CD4-positive, alpha-beta T cell treated with Interleukin-12 subunit alpha and Interleukin-12 subunit beta, for 1 hour (primary cell): ENCODE results near the gene PCCA.

Experiments used
- DNase-seq: peaks from one replicate; pipeline ENCODE4 v3.0.0-alpha.2; 2020

The PCCA gene

DNA sequence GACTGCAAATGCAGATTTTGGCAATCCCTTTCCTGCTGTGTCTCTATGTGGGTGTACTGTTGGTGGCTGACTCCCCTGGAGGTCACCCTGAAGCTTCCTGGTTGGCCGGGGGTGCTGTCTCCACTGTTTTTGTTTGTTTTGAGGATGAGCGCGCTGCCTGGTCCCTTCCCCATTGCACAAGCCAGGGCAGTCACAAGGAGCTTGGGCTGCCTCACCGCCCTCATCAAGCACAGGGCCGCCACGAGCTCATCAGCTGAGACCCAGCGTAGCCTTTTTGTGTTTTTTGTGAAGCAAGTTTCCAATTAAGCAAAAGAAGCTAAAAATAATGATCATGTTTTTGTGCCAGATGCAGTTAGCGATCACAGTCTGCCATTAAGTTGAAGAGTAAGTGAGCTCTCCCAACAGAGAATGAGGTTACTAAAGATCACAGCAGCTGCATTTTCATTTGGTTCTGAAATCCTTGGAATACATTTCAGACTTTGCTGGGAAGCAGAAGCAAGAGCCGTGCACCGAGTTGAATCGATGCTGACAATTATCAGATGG is 441.8 kb downstream of the PCCA start:
- no peak for DNase-seq

DNA sequence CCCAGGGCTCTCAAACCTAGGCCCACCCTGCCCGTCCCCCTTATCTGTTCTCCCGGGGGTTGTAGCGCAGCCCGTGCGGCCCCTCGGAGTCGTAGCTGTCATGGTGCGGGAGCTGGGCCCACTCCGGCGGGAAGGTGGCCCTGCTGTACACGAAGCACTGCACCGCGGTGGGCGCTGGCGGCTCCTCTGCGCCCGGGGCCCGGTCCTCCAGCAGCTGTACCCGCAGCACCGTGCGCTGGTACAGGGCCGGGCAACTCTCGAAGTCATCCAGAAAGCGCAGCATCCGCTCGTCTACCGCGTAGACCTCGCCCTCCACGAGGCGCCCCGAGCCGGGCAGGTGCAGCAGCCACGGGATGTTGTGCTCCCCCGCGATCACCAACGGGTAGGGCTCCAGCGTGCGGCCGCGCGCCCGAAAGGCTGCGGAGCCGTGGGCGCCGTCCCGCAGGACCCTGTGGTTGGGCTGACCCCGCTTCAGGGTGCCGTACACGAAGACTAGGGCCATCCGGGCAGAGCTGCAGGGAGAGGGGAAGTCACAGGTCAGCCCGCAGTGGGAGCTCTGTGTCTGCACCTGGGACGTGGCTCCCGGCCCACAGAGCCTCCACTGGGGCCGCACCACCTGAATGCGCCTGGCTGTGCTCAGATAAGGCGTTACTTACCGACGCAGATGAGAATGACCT is 443.3 kb downstream of the PCCA start:
- no peak for DNase-seq

DNA sequence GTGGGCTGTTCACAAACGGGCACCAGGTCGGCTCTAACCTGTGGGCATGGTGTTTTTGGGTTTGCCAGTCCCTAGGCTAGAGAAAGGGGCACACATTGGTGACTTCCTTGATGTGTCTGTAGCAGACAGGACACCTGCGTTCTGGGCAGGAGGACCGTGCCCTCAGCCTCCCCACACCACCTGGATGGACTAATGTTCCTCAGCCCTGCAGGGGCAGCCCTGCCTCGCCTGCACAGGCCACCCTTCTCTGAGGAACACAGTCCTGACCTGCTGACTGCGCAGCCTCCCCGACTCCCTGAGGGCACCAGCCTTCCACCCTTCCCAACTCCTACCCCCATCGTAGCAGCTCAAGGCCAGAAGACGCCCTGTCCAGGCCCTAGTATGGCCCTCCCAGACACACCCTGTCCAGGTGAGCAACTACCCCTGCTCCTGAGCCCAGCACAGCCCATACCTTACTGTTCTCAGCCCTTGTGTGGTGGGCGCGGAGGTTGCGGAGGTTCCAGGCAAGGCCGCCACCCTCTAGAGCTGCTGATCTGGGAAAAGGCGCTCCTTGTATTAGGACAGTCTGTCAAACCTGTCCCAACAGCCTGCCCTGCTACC is 444.0 kb downstream of the PCCA start:
- no peak for DNase-seq

DNA sequence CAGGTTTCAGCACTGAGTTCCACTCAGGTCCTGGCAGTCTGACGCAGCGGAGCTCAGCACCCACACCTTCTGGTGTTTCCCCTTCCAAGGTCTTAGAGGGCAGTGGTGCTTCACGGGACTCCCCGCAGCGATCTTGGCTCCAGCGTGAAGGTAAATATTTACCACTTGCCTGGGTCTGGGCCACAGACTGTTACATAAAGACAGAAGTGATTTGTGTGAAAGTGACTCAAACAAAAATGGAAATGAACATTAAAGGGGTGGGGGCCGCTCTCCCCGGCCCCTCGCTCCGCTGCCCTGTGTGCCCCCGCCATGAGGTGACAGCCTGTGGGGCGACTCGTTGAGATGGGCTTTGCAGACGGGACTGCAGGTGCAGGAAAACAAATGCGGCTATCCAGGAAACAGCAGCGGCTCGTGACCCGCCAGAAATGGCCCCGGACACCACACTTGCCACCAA is 444.7 kb downstream of the PCCA start:
- DNase-seq = no peak

DNA sequence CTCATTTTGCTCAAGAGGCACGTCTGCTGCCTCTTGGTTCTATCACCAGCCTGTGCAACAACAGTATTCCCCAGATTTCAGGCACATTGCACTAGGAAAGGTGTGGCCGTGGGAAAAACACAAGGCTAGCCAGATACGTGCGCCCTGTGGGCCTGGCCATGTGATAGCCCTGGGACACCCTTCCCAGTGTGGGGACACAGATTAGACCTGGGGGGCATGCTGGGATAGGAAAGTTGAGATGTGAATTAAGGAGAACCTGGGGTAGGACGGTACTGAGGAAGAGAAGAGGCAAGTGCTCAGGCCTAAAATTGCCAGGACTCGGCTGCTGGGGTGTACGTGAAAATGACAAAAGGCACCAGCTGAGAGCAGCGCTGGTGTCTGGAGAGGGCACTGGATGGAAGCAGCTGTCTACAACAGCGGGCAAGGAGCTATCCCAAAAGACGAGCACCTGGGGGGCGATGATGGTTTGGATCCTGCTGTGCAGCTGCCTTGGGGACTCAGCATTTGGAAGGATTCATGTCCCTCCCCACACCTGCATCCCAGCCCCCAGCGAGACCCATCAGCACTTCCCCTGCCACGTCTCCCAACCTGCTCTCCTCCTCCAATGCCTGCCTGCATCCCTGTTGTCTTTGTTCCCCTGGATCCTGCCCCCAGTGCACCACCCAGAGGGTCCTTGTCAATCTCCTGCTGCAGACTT is 445.4 kb downstream of the PCCA start:
- DNase-seq = no peak

DNA sequence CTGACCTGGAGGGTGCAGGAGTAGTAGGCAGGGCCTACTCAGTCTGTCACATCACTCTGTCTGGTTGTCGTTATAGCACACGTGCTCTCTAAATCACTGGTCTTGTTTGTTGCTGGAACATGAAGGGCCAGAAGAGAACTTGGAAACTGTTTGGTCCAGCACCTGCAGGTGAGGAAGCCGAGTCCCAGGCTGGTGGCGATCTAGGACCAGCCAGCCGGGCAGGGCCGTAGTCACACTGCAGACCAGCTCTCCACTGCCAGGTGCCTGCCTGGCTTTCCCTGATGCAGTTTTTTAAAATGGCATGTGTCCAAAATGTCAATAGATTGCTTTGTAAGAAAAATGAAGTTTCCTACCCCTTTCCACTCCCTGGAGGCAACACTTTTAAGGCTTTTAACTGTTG is 446.0 kb downstream of the PCCA start:
- DNase-seq = no peak

DNA sequence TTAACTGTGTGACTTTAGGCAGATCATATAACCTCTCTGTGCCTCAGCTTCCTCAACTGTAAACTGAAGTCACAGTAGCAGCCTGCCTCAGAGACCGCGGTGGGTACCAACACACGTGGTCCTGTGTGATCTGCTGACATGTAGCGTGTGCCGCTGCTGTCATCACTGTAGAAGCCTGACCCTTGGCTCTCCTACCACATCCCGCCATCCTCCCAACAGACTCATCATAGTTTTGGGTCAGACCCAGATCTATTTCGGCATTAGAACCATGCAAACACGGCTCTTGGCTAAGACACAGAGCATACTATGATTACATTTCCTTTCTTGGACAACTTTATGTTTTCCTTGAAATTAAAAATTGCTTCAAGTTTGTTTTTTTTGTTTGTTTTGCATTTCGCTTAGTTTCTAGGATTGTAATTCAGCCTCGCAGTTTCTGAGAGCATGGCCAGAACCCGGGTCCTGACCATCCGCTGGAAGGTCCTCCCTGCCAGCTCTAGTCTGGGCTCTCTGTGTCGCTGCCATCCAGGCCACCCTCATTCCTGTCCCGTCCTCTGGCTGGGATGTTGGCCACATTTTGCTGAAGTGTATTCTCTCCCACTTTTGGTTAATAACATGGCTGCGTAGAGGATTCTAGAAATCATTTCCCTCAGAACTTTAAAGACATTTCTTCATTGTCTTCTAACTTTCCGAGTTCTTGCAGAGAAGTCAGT is 446.7 kb downstream of the PCCA start:
- no peak for DNase-seq

DNA sequence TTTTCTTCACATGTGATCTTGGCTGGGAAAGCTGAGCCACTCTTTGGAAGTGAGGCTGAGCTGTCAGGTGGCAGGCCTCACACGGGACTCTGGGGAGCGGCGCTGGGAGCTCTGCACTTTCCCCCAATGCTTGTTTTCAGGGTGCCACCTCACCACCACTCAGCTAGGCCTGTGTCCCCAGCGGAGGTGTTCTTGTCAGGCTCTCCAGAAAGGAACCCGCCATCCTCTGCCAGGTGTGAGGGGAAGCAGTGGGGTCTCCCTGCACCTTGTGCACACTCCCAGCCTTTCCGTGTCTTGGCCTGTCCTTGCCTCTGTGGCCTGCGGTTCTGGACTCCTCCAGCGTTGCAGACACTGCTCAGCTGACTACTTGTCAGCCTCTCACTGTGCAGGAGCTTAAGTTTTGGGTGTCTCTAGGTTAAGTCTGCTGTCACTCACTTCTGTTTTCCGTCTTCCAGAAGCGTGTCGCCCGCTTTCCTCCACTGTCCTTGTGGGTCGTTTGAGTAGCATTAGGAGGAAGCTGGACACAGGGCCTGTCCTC is 447.8 kb downstream of the PCCA start:
- no peak for DNase-seq

DNA sequence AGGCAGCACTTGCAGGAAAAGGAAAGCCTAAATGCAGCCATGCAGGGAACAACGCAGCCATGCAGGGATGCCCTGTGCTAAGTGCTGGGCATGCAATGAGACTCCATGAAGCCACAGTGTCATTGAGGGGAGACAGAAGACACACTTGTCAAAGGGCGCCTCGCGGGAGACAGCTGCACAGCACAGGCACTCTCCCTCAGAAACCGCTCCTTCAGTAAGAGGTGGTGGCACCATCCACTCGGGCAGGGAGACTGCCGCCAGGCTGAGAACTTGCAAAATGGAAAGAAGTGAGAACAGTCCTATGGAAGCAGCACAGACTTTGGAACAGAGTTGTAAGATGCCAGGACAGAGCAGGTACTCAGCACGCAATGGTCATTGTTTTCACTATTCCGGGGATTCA is 448.6 kb downstream of the PCCA start:
- no peak for DNase-seq

DNA sequence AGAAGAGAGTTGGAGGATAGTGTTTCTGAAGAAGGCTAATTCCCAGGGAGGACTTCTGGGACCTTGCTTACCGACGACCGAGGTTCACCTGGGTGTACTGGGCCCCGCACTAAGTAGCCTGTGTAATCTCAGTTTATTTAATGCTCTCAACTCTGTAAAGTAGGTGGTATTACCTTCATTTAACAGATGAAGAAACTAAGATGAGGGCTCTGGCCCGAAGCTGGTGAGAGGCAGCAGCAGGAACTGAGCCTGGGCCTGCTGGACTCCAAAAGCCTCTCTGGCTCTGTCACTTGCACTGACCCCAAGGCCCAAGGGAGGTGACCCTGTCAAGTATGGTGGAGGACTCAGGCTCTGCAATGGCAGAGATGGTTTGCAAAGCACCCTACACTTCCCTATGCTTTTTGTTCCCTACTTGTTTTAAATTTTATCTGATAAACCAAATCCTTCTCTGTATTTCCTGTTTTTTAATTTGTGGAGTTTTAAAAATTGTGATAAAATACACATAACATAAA is 449.1 kb downstream of the PCCA start:
- DNase-seq = no peak

DNA sequence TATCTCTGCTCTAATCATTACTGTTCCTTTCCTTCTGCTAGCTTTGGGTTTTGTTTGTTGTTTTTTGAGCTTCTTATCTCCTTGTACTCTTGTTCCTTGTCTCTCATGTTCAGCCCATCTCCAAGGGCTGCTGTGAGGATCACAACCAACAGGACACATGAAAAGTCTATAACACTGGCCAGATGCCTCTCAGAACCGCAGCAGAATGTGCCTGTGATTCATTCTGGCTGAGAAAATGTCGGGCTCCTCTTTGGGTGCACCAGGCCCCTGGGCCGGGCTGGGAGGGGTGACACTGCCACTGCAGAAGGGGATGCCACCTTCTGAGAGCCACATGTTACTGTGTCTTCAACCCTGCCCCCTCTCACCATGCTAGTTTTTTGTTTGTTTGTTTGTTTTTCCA is 451.7 kb downstream of the PCCA start:
- DNase-seq = no peak

DNA sequence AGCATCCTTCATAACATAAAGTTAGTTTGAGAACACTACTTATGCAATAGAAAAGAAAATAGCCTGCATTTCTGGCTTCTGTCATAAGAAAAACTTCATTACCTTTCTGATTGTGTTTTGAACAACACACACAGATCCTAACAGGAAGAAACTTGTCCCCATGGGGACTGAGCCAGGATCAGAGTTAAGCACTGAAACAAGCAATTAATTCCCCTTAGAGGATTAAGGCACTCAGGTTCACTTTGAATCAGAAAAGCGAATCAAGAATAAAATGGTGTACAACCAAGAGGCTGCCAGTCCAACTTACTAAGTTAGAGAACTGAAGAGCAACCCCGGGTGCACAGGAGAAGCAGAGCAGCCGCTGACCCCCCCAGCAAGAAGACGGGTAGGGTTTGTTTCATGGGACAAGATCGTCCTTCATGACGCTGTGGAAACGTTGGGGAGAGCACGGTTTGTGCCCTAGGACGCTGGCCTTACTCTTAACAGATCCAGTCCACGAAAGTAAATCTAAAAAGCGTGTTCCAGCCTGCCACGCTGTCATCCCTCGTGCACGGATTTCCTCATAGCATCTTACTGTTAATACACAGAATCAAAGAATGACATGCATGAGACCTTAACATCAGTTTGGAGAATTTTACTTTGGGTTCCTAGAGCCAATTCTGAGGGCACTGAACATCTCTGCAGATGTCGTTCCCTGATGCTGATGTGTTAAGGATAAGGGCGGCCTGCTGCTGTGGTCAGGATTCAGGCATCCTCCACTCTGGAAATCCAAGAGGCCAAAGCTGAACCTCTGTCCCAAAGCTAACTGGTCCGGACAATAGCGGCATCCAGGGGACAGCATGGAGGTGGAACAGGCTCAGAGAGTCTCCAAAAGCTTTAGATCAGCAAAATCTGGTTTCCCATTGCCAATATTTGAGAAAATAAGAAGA is 453.3 kb downstream of the PCCA start:
- DNase-seq = no peak

DNA sequence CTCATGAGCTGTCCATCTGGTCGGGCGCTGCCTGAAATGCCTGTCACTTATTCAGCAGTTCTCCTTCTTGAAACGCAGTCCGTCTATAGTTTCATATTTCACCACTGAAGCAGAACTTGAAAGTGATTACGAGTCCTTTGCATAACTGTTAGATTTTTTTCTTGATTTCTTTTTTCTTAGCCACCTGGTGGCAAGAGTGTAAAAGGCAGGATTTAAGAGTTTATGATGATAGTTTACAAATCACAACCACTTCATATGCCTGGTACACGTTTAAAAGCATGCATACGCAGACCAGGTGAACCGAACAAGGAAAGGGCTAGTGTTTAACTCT is 453.9 kb downstream of the PCCA start:
- DNase-seq = peak; percentile 43

DNA sequence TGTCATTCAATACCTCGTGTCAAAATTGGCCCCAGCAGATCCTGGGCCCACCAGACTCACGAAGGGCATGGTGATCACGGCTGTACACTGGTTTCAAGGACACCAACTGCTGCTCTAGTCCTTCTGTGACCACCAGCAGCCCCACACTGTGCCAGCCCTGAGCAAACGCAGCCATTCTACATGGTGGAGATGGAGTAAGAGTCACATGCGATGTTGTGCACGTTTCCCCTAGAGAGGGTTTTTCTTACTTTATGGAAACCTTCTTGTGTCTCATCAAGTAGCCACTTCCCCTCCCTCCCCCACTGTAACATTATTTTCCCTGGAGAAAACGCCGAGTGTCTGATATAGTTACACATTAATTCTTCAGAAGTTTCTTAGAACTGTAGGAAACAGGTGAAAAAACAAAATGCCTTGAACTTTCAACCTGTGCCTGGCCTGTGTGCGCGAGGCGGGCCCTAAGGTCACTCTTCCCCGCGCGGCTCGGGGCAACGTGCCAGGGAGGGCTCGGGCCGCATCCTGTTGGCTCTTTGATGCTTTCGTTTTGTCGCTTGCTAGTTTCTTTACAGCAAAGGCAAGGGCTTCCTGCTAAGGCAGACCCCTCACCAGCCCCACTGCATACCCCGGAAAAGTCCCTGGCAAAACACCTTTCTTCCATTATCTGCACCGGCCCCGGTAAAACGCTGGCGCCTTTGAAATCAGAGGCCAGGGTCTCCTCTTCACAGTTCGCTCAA is 455.1 kb downstream of the PCCA start:
- DNase-seq = no peak

DNA sequence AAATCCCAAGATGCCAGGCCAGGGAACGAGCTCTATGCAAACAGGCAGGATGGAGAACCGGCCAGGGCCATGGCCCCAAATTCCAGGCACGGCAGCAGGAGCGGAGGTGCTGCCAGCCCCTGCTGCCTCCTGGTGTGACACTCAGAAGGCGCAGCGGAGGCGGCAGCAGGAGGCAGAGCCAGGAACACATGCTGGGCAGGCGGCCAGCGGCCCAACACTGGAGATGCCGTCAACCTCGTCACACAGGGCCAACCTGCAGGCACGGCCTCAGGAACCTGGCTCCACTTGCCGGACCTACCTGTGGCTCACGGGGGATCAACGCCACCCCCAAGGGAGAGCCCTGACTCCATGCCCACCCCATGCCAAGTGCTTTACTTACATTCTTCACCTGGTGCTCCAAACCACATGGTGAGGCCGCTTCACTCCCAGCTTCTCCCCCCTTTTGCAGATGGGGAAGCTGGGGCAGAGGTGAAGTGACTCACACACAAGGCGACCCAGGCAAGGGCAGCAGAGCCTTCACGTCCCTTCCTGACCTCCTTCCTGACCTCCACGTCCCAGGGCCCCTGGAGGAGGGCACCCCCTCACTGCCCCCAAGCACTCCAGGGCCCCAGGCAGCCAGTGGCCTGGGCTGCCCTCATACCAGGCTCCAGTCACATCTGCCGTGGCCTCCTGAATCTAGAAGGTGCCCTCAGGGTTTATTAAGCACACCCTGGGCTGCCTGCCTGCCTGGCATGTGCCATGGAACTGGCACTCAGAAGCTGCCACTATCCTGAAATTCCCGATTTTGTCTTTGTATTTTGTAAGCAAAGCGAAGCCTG is 456.2 kb downstream of the PCCA start:
- no peak for DNase-seq

DNA sequence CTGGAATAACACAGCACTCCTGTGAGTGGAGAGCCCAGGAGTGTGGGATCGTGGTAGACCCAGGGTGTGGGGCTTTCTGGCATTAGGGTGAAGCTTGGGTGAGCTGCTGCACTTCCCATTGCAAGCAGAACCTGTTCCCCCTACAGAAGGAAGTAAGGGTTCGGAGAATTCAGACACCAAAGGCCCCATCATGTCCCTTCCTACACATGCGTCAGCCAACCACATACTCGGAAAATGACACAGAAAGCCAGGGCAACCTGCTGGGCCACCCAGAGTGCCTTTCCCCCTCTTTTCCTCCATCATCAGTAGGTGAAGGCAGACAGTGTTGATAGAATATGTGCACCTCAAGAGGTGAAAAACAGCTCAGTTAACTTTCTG is 456.8 kb downstream of the PCCA start:
- DNase-seq = no peak

DNA sequence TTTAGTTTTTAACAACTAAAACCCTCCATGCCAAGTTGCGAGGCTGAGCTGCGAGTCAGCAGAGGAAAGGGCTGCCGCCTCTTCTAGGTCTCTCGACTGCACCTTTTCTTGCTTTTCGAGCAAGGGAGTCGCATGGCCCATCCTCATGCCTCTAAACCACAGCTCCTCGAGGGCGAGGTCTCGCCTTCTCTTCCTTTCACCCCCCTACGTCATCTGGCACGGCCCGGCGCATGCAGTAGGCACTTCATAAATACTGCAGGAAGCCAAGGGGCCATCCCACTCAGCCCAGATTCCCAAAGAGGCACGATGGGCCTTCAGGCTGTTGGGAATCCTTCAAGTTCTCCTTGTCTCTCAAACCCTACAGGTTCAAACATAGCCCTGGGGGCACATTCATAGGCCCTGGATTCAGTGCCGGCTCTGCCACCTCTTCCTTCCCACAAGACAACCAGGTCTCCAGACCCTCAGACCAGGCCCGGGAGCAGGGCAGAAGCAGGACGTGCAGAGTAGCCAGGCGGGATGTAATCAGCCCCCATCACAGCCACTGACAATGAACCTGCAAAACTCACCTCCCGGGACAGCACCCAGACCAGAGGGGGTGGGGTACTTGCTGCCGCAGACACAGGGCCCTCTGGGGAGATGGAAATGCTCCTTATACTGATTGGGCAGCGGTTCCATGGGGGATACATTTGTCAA is 458.0 kb downstream of the PCCA start:
- DNase-seq = no peak

DNA sequence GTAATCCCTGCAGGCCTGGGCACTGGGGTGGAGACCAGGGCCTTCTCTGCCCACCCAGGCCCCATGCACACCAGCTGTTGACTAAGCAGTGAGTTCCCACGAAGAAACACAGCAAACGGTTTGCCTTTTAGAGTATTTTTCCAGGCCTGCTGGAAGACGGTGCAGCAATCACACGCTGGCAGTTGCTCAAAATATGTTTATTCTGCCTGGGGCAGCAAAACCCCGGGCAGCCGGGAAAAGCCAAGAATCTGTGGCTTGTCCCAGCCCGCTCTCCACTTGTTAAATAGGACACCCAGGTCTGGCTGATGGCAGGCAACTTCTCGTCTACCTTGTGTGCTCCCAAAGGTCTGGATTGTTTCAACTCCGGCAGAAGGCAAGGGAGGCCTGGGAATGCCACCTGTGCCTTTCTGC is 458.9 kb downstream of the PCCA start:
- no peak for DNase-seq

DNA sequence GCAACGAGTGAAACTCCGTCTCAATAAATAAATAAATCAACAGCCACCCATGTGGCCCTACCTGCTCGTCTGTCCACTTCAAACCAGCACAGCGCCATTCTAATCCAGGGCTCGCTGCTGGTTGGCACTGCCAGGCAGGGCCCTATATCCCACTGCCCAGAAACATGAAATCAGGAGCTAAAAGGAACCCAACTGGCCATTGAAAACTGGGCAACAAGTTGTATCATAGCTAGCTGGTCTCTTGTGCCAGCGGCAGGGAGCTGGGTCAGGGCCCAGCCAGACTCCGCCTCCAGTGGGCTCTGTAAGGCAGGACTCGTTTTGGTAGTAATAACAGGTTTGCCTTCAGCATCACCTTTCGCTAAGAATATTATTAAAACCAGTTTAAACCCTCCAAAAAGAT is 460.4 kb downstream of the PCCA start:
- DNase-seq = no peak

DNA sequence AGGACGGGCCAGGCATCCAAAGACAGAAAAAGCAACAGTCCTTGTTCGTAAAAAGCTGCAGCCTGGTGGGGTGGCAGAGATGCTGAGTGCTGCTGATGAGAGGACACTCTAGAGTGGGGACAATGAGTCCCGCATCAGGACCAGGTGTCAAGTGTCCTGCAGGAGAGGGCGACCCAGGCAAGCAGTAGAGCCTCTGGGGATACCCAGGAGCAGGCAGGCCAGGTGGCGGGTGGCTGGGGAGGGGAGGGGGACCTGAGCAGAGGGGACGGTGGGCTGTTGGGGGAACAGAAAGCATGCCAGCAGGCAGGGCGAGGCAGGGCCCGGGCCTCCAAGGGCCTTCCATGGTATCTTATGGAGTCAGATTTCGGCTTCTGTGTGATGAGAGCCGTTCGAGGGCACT is 463.9 kb downstream of the PCCA start:
- DNase-seq = no peak
